H1 (cell line): ENCODE data around the gene ABCF2. TPM values are rescaled to one million over a fixed set of nuclear protein-coding genes. Genes with fewer than 3 reads are reported as not detected.

Source experiments
- CTCF ChIA-PET: fragments of 300-600 bp; sonication (Branson Sonifier 250); formaldehyde crosslinking; loops from one replicate; lab custom pipeline; 2021; ENCODE audit not compliant: partially characterized antibody; lab: Charles Lee
- POLR2A ChIA-PET: fragments of 300-600 bp; sonication (Branson Sonifier 250); formaldehyde crosslinking; loops from one replicate; lab custom pipeline; 2021; ENCODE audit warnings: inconsistent platforms; ENCODE audit not compliant: partially characterized antibody; lab: Charles Lee
- DNase-seq, 2 experiments: peaks; one replicate each; pipeline versions ENCODE4 v3.0.0 to v3.0.0-alpha.2; 2010 to 2022; ENCODE audit warnings: low spot score in 2 of 2, low read depth in 1 of 2, mixed read lengths in 1 of 2
- FAIRE-seq: peaks from 2 replicates; lab custom pipeline; 2011; peaks lifted over from hg19 to GRCh38; lab: Jason Lieb, UNC
- H2AFZ ChIP-seq: 2 replicates; pipeline ENCODE4 v1.8.1; 2012; ENCODE audit warnings: low read length, inconsistent platforms
- H2AK5ac ChIP-seq: 2 replicates; pipeline ENCODE4 v1.6.1; 2013; ENCODE audit warnings: low read depth, low read length
- H2BK120ac ChIP-seq: replicated peaks from 2 replicates; pipeline ENCODE3; 2013; ENCODE audit warnings: low read depth, low read length, inconsistent platforms
- H2BK12ac ChIP-seq: 2 replicates; pipeline ENCODE4 v1.6.1; 2013; ENCODE audit warnings: low read depth, low read length
- H2BK15ac ChIP-seq: 2 replicates; pipeline ENCODE4 v1.6.1; 2013; ENCODE audit warnings: low read length
- H2BK20ac ChIP-seq: 2 replicates; pipeline ENCODE4 v1.6.1; 2013; ENCODE audit warnings: low read length
- H2BK5ac ChIP-seq: 2 replicates; pipeline ENCODE4 v1.6.1; 2013; ENCODE audit warnings: low read depth, low read length
- H3K14ac ChIP-seq: 2 replicates; pipeline ENCODE4 v1.6.1; 2013; ENCODE audit warnings: inconsistent platforms; ENCODE audit not compliant: insufficient read length
- H3K18ac ChIP-seq: 2 replicates; pipeline ENCODE4 v1.6.1; 2013; ENCODE audit warnings: low read length; ENCODE audit errors: extremely low read depth
- H3K23ac ChIP-seq: 2 replicates; pipeline ENCODE4 v1.6.1; 2013; ENCODE audit warnings: inconsistent platforms; ENCODE audit not compliant: insufficient read length
- H3K23me2 ChIP-seq: 2 replicates; pipeline ENCODE4 v1.6.1; 2013; ENCODE audit warnings: low read depth, low read length
- H3K27ac ChIP-seq: 2 replicates; pipeline ENCODE4 v1.6.1; 2011; ENCODE audit warnings: low read depth, low read length, inconsistent platforms
- H3K27me3 ChIP-seq, 4 experiments: replicated peaks in 1 of 4; 1 replicate in 1 of 4; 2 replicates in 3 of 4; pipeline versions ENCODE4 v1.6.1 to v1.8.1; 2011 to 2013; ENCODE audit warnings: low read length in 3 of 4, mild to moderate bottlenecking in 3 of 4, inconsistent platforms in 2 of 4, mixed read lengths in 2 of 4, moderate library complexity in 1 of 4; ENCODE audit not compliant: control insufficient read depth in 3 of 4, insufficient read depth in 3 of 4; ENCODE audit errors: extremely low read depth in 1 of 4
- H3K36me3 ChIP-seq, 4 experiments: 2 replicates each; pipeline versions ENCODE4 v1.6.1 to v1.8.1; 2011 to 2013; ENCODE audit warnings: mild to moderate bottlenecking in 4 of 4, low read length in 3 of 4, moderate library complexity in 2 of 4, control low read depth in 1 of 4, inconsistent platforms in 1 of 4; ENCODE audit not compliant: insufficient read depth in 4 of 4, control insufficient read depth in 2 of 4
- H3K4ac ChIP-seq: replicated peaks from 2 replicates; pipeline ENCODE3; 2013; ENCODE audit warnings: low read length, low read depth, mixed read lengths, inconsistent platforms; ENCODE audit not compliant: insufficient read length
- H3K4me1 ChIP-seq, 4 experiments: replicated peaks in 1 of 4; 1 replicate in 1 of 4; 2 replicates in 3 of 4; pipeline versions ENCODE4 v1.6.1 to v1.8.1; 2011 to 2013; ENCODE audit warnings: low read length in 3 of 4, inconsistent platforms in 2 of 4, mixed read lengths in 1 of 4; ENCODE audit not compliant: insufficient read depth in 4 of 4, control insufficient read depth in 3 of 4
- H3K4me2 ChIP-seq, 2 experiments: 2 replicates each; pipeline versions ENCODE4 v1.6.1 to v1.8.1; 2011 to 2013; ENCODE audit warnings: low read depth in 2 of 2, low read length in 2 of 2, control low read depth in 1 of 2, inconsistent platforms in 1 of 2, mild to moderate bottlenecking in 1 of 2; ENCODE audit not compliant: insufficient read depth in 1 of 2
- H3K4me3 ChIP-seq, 4 experiments: fragments of 200-600, 300-600 bp in 1 of 4; sonication (generic), shearing (Covaris generic), sonication (Bioruptor Twin) in 1 of 4; 2 replicates each; pipeline versions ENCODE4 v1.5.1 to v1.8.1; 2011 to 2016; ENCODE audit warnings: low read length in 4 of 4, low read depth in 3 of 4, control low read depth in 2 of 4, inconsistent platforms in 2 of 4, mild to moderate bottlenecking in 2 of 4, mixed read lengths in 1 of 4, moderate library complexity in 1 of 4; ENCODE audit not compliant: insufficient read depth in 2 of 4; ENCODE audit errors: extremely low read depth in 1 of 4
- H3K56ac ChIP-seq: replicated peaks from 2 replicates; pipeline ENCODE3; 2013; ENCODE audit warnings: low read depth, mild to moderate bottlenecking, mixed read lengths, low read length, inconsistent platforms; ENCODE audit not compliant: insufficient read length
- H3K79me1 ChIP-seq: 2 replicates; pipeline ENCODE4 v1.6.1; 2013; ENCODE audit warnings: low read depth, low read length, control low read depth
- H3K79me2 ChIP-seq, 2 experiments: 2 replicates each; pipeline versions ENCODE4 v1.6.1 to v1.8.1; 2012 to 2013; ENCODE audit warnings: low read length in 2 of 2, mild to moderate bottlenecking in 2 of 2, inconsistent platforms in 1 of 2; ENCODE audit not compliant: insufficient read depth in 2 of 2, control insufficient read depth in 1 of 2
- H3K9ac ChIP-seq, 4 experiments: replicated peaks in 1 of 4; 1 replicate in 1 of 4; 2 replicates in 3 of 4; pipeline versions ENCODE4 v1.6.1 to v1.8.1; 2011 to 2013; ENCODE audit warnings: low read depth in 3 of 4, low read length in 3 of 4, control low read depth in 2 of 4, mild to moderate bottlenecking in 2 of 4, moderate library complexity in 2 of 4, inconsistent platforms in 1 of 4; ENCODE audit errors: extremely low read depth in 1 of 4
- H3K9me3 ChIP-seq, 2 experiments: 2 replicates each; pipeline versions ENCODE4 v1.6.1 to v1.8.1; 2012 to 2013; ENCODE audit warnings: mild to moderate bottlenecking in 2 of 2, moderate library complexity in 2 of 2, control low read depth in 1 of 2, inconsistent platforms in 1 of 2, low read depth in 1 of 2, low read length in 1 of 2, mixed read lengths in 1 of 2; ENCODE audit not compliant: insufficient read depth in 2 of 2
- H4K20me1 ChIP-seq, 2 experiments: replicated peaks in 1 of 2; 2 replicates each; pipeline versions ENCODE3 to v1.8.1; 2011 to 2013; ENCODE audit warnings: inconsistent platforms in 2 of 2, low read length in 2 of 2, mild to moderate bottlenecking in 1 of 2; ENCODE audit not compliant: insufficient read depth in 2 of 2, control insufficient read depth in 1 of 2
- H4K5ac ChIP-seq: 2 replicates; pipeline ENCODE4 v1.6.1; 2013; ENCODE audit warnings: low read length, low read depth, mixed read lengths, inconsistent platforms; ENCODE audit not compliant: insufficient read length
- H4K8ac ChIP-seq: 2 replicates; pipeline ENCODE4 v1.8.0; 2013; ENCODE audit warnings: mild to moderate bottlenecking, moderate library complexity, low read length, inconsistent platforms; ENCODE audit not compliant: insufficient read depth; ENCODE audit errors: extremely low read depth
- H4K91ac ChIP-seq: replicated peaks from 2 replicates; pipeline ENCODE3; 2013; ENCODE audit warnings: low read length, mixed read lengths, inconsistent platforms; ENCODE audit not compliant: insufficient read length
- CBX8 ChIP-seq: fragments of 300-800, 300-1000 bp; sonication (generic); IDR thresholded peaks from 2 replicates; pipeline ENCODE4 v1.7.1; 2016; ENCODE audit warnings: low read depth, low read length, borderline replicate concordance
- CREB1 ChIP-seq: IDR thresholded peaks from 2 replicates; pipeline ENCODE4 v1.6.1; 2012; ENCODE audit warnings: inconsistent platforms
- JUN ChIP-seq: IDR thresholded peaks from 2 replicates; pipeline ENCODE4 v1.6.1; 2011; ENCODE audit warnings: low read depth, mild to moderate bottlenecking, improper control_type of control experiment, low read length
- MAFK ChIP-seq: IDR thresholded peaks from 2 replicates; pipeline ENCODE4 v1.6.1; 2012; ENCODE audit warnings: low read depth, mild to moderate bottlenecking, improper control_type of control experiment, low read length
- MAX ChIP-seq: IDR thresholded peaks from 2 replicates; pipeline ENCODE4 v1.6.1; 2012; ENCODE audit warnings: inconsistent platforms
- NRF1 ChIP-seq: IDR thresholded peaks from 2 replicates; pipeline ENCODE4 v1.6.1; 2011; ENCODE audit warnings: mild to moderate bottlenecking, low read depth, low read length, improper control_type of control experiment
- POU5F1 ChIP-seq: IDR thresholded peaks from 2 replicates; pipeline ENCODE4 v1.6.1; 2011; ENCODE audit warnings: low read depth, mild to moderate bottlenecking, low read length, moderate library complexity
- RFX5 ChIP-seq: IDR thresholded peaks from 2 replicates; pipeline ENCODE4 v1.6.1; 2011; ENCODE audit warnings: low read depth, low read length, improper control_type of control experiment, borderline replicate concordance
- RNF2 ChIP-seq: fragments of 200-900, 300-1000 bp; sonication (generic); IDR thresholded peaks from 2 replicates; pipeline ENCODE4 v1.7.1; 2016; ENCODE audit warnings: borderline replicate concordance, low read depth, mild to moderate bottlenecking, antibody characterized with exemption, low read length; ENCODE audit not compliant: poor library complexity, severe bottlenecking; ENCODE audit errors: missing control alignments
- RXRA ChIP-seq: IDR thresholded peaks from 2 replicates; pipeline ENCODE4 v1.6.1; 2011; ENCODE audit warnings: low read depth, mild to moderate bottlenecking, low read length, moderate library complexity; ENCODE audit not compliant: insufficient read depth
- SUZ12 ChIP-seq: fragments of 200-600 bp; sonication (generic); IDR thresholded peaks from 2 replicates; pipeline ENCODE4 v1.6.1; 2012; ENCODE audit warnings: mild to moderate bottlenecking, inconsistent platforms, low read length, moderate library complexity, mixed read lengths
- TAF1 ChIP-seq: IDR thresholded peaks from 2 replicates; pipeline ENCODE4 v1.6.1; 2011; ENCODE audit warnings: mild to moderate bottlenecking, low read depth, low read length
- TEAD4 ChIP-seq: IDR thresholded peaks from 2 replicates; pipeline ENCODE4 v1.6.1; 2012; ENCODE audit warnings: low read depth, low read length, inconsistent platforms, mixed read lengths
- YY1 ChIP-seq: IDR thresholded peaks from 2 replicates; pipeline ENCODE4 v1.6.1; 2011; ENCODE audit warnings: low read depth, mild to moderate bottlenecking, low read length
- WGBS, 2 experiments: shearing (Covaris generic) in 1 of 2; methylation state at CpG; one replicate each; pipeline versions ENCODE4 v1.1.6 to v1.1.7; 2013 to 2015; ENCODE audit warnings: low lambda C conversion rate in 2 of 2, mixed read lengths in 2 of 2, inconsistent platforms in 1 of 2, low coverage in 1 of 2, missing lambda C conversion rate in 1 of 2; ENCODE audit not compliant: insufficient replicate concordance in 2 of 2, insufficient coverage in 1 of 2, insufficient read length in 1 of 2; ENCODE audit errors: extremely low coverage in 1 of 2, missing lambda C conversion rate in 1 of 2; 5-methylcytosine and 5-hydroxymethylcytosine counted together
- polyA plus RNA-seq, 7 experiments: library from polyadenylated mRNA; depleted of rRNA in 3 of 7; stranded (reverse) in 5 of 7; unstranded in 2 of 7; fragments of >200 nt in 5 of 7; fragments of 200-250 nt in 2 of 7; gene quantifications; 1 replicate in 5 of 7; 2 replicates in 1 of 7; 4 replicates in 1 of 7; pipeline versions ENCODE4 v1.2.1 to v1.2.3, GENCODE V29; 2011 to 2013; ENCODE audit warnings: missing spikeins in 2 of 7, mixed read lengths in 2 of 7
- total RNA-seq: library from RNA; stranded (reverse); fragmentation: NEBNext Ultra II Directional; extraction: Animal tissue kit (Norgen Biotek cat#: 25700); gene quantifications from 2 replicates; pipeline ENCODE4 v1.2.1, GENCODE V29; 2021

The ABCF2 gene
- total and polyA plus RNA-seq, 2 of the 8 experiments (the other 6 are each of a cell fraction or from before 2014, with no cell fraction given) = 28.0 to 55.0 TPM

GRCh38 chr7:151168787-151169162 lies 58.2 kb downstream of the ABCF2 start:
- ChIA-PET CTCF (interaction anchor here (0.7 to 8.3 kb wide), 16 partner anchors 11 to 1325 kb away, joined by 3 to 75 read pairs (median 5); no protein-coding TSS in a partner anchor), POLR2A (no interaction called here)
- H3K9me3 ChIP-seq = peaks cover 0 to 3% of the 10 kb centered on the region in 2 experiments; a peak in 2 of 4 replicates
- H3K4me2 ChIP-seq = peak overlapping the region in 1 of 2 experiments; percentile 63; a peak in 1 of 4 replicates
- FAIRE-seq (no peak), DNase-seq (no peak)
- peak overlapping the region in 1 of 4 experiments; percentile 69; a peak in 2 of 8 replicates for H3K4me3 ChIP-seq
- H4K20me1 ChIP-seq = peaks cover 2% of the 10 kb centered on the region in 2 experiments
- no peak overlapping the region for H3K14ac ChIP-seq
- H2BK5ac ChIP-seq = no peak overlapping the region
- WGBS, 2 experiments = 40% methylated on average over 10 of the region's 10 CpGs; no CpG with 5 or more reads in 1 of the 2 experiments
- no peak overlapping the region for H2BK12ac ChIP-seq
- no peak overlapping the region for H2BK20ac ChIP-seq
- no peak overlapping the region for H3K4ac ChIP-seq
- peaks cover 4% of the 10 kb centered on the region; the same call in 1 of the 2 replicates for H3K23me2 ChIP-seq
- no peak overlapping the region for H3K27ac ChIP-seq
- no peak overlapping the region for H3K9ac ChIP-seq
- peaks cover 0 to 3% (median under 1%) of the 10 kb centered on the region in 4 experiments; a peak in 2 of 7 replicates for H3K4me1 ChIP-seq
- no peak overlapping the region for H3K23ac ChIP-seq
- H4K5ac ChIP-seq = no peak overlapping the region
- no peak overlapping the region for H2AFZ ChIP-seq
- no peaks in the 10 kb centered on the region for H3K79me2 ChIP-seq
- H2AK5ac ChIP-seq = no peak overlapping the region
- H4K91ac ChIP-seq = no peak overlapping the region
- H3K56ac ChIP-seq = no peak overlapping the region
- H3K27me3 ChIP-seq = peaks cover 47 to 84% (median 67%) of the 10 kb centered on the region in 4 experiments
- H3K36me3 ChIP-seq = peaks cover 0 to under 1% (median 0%) of the 10 kb centered on the region in 4 experiments; a peak in 1 of 8 replicates
- H3K79me1 ChIP-seq = no peaks in the 10 kb centered on the region
- no peak overlapping the region for H2BK120ac ChIP-seq
- no peak overlapping the region for H3K18ac ChIP-seq
- H2BK15ac ChIP-seq = no peak overlapping the region
- no peak overlapping the region for H4K8ac ChIP-seq
- TF ChIP-seq RFX5 = no peak
- no peak for TF ChIP-seq MAX
- TF ChIP-seq POU5F1 = no peak
- TF ChIP-seq MAFK = no peak
- TF ChIP-seq CBX8 = no peak
- no peak for TF ChIP-seq NRF1
- TF ChIP-seq YY1 = no peak
- no peak for TF ChIP-seq RNF2
- TF ChIP-seq TEAD4 = no peak
- TF ChIP-seq CREB1 = no peak
- no peak for TF ChIP-seq RXRA
- no peak for TF ChIP-seq JUN
- no peak for TF ChIP-seq TAF1
- no peak for TF ChIP-seq SUZ12
